Parathyroid adenoma (tissue), 2 donors: ENCODE data around the gene PRLR.
A peak's percentile ranks its signal among the peaks of the same experiment; 100 is the strongest.

Experiments
- H2AFZ ChIP-seq: fragments of 300-600 bp; sonication (generic); one replicate; pipeline ENCODE4 v1.7.0; 2017; ENCODE audit warnings: antibody characterized with exemption, mild to moderate bottlenecking
- H3K27ac ChIP-seq: fragments of 300-600 bp; sonication (generic); one replicate; pipeline ENCODE4 v1.7.0; 2017
- H3K27me3 ChIP-seq: fragments of 300-600 bp; sonication (generic); one replicate; pipeline ENCODE4 v1.7.0; 2017; ENCODE audit warnings: low read length; ENCODE audit not compliant: control insufficient read depth, insufficient read depth
- H3K36me3 ChIP-seq: fragments of 300-600 bp; sonication (generic); one replicate; pipeline ENCODE4 v1.7.0; 2017; ENCODE audit warnings: low read length; ENCODE audit not compliant: control insufficient read depth, insufficient read depth
- H3K4me1 ChIP-seq: fragments of 300-600 bp; sonication (generic); one replicate; pipeline ENCODE4 v1.7.0; 2017; ENCODE audit warnings: control low read depth
- H3K4me2 ChIP-seq: fragments of 300-600 bp; sonication (generic); one replicate; pipeline ENCODE4 v1.7.0; 2017; ENCODE audit warnings: low read length
- H3K4me3 ChIP-seq: fragments of 300-600 bp; sonication (generic); one replicate; pipeline ENCODE4 v1.7.0; 2017; ENCODE audit warnings: low read depth, low read length
- H3K79me2 ChIP-seq: fragments of 300-600 bp; sonication (generic); one replicate; pipeline ENCODE4 v1.7.0; 2017; ENCODE audit warnings: control low read depth
- H3K9ac ChIP-seq: fragments of 300-600 bp; sonication (generic); one replicate; pipeline ENCODE4 v1.7.0; 2017; ENCODE audit warnings: mild to moderate bottlenecking
- H3K9me3 ChIP-seq: fragments of 300-600 bp; sonication (generic); one replicate; pipeline ENCODE4 v1.7.0; 2017; ENCODE audit warnings: low read length; ENCODE audit not compliant: control insufficient read depth
- CTCF ChIP-seq: fragments of 300-600 bp; sonication (generic); IDR thresholded peaks from one replicate; pipeline ENCODE4 v1.7.0; 2017; ENCODE audit warnings: antibody characterized with exemption, mild to moderate bottlenecking
- donor health status: primary hyperparathyroidism.

PRLR gene

GRCh38 chr5:35089334-35090314 lies 140.7 kb downstream of the PRLR start:
- H3K4me3 ChIP-seq: no peak overlapping the region
- H3K36me3 ChIP-seq: no peaks in the 10 kb centered on the region
- H3K4me1 ChIP-seq: peaks cover 10% of the 10 kb centered on the region
- H2AFZ ChIP-seq: no peak overlapping the region
- H3K27ac ChIP-seq: no peak overlapping the region
- no peak overlapping the region for H3K9ac ChIP-seq
- no peaks in the 10 kb centered on the region for H3K27me3 ChIP-seq
- TF ChIP-seq CTCF: peak; percentile 72
- H3K9me3 ChIP-seq: no peaks in the 10 kb centered on the region
- H3K79me2 ChIP-seq: peaks cover 36% of the 10 kb centered on the region
- H3K4me2 ChIP-seq: no peak overlapping the region

- TF ChIP-seq CTCF: no peak
- Histone ChIP-seq H3K27ac (no peak overlapping the region), H2AFZ (no peak overlapping the region), H3K9ac (no peak overlapping the region), H3K79me2 (peaks cover 39% of the 10 kb centered on the region), H3K9me3 (no peaks in the 10 kb centered on the region), H3K4me2 (no peak overlapping the region), H3K4me3 (no peak overlapping the region), H3K36me3 (no peaks in the 10 kb centered on the region), H3K4me1 (peaks cover 10% of the 10 kb centered on the region), H3K27me3 (no peaks in the 10 kb centered on the region)
These were observed 142.3 kb downstream of the PRLR start for GRCh38 chr5:35087991-35088390.

GRCh38 chr5:35083150-35083549 lies 147.1 kb downstream of the PRLR start:
- Histone ChIP-seq H3K9ac (no peak overlapping the region), H3K4me3 (no peak overlapping the region), H3K4me1 (peaks cover 4% of the 10 kb centered on the region), H3K9me3 (no peaks in the 10 kb centered on the region), H3K79me2 (peaks cover 39% of the 10 kb centered on the region), H3K4me2 (no peak overlapping the region), H3K27ac (no peak overlapping the region), H3K36me3 (no peaks in the 10 kb centered on the region), H2AFZ (no peak overlapping the region), H3K27me3 (no peaks in the 10 kb centered on the region)
- TF ChIP-seq CTCF: no peak

GRCh38 chr5:35082530-35082929 lies 147.8 kb downstream of the PRLR start:
- Histone ChIP-seq H3K79me2 (peaks cover 40% of the 10 kb centered on the region), H2AFZ (no peak overlapping the region), H3K27ac (no peak overlapping the region), H3K9me3 (no peaks in the 10 kb centered on the region), H3K36me3 (no peaks in the 10 kb centered on the region), H3K4me3 (no peak overlapping the region), H3K9ac (no peak overlapping the region), H3K27me3 (no peaks in the 10 kb centered on the region), H3K4me2 (no peak overlapping the region), H3K4me1 (peaks cover 4% of the 10 kb centered on the region)
- TF ChIP-seq CTCF: no peak
